CD4-positive, alpha-beta T cell (primary cell): ENCODE results near the gene TAMM41. TPM values are rescaled to one million over a fixed set of nuclear protein-coding genes. Genes with fewer than 3 reads are reported as not detected.

Source experiments
- ATAC-seq: fragments of 200-7000 bp; cut with Tn5 transposase; one replicate; pipeline ENCODE4 v1.10.0; 2022; ENCODE audit warnings: mild to moderate bottlenecking; ENCODE audit not compliant: poor library complexity
- CTCF ChIA-PET: fragments of 350-600 bp; sonication (Branson Sonifier 250); formaldehyde crosslinking; loops from one replicate; lab custom pipeline; 2021; ENCODE audit warnings: antibody characterized with exemption, inconsistent platforms; lab: Charles Lee
- POLR2A ChIA-PET: fragments of 350-600 bp; sonication (Branson Sonifier 250); formaldehyde crosslinking; loops from one replicate; lab custom pipeline; 2021; ENCODE audit warnings: antibody characterized with exemption, inconsistent platforms; lab: Charles Lee
- DNase-seq, 14 experiments: peaks; one replicate each; pipeline ENCODE4 v3.0.0-alpha.2; 2013 to 2020; ENCODE audit warnings: mixed read lengths in 2 of 14
- H3K27ac ChIP-seq, 2 donors: one replicate each; pipeline versions ENCODE4 v1.5.1 to v1.7.0; 2013; ENCODE audit warnings: low read length in 2 of 2, low read depth in 1 of 2, mild to moderate bottlenecking in 1 of 2
- H3K27me3 ChIP-seq, 2 experiments: 1 replicate in 1 of 2; 2 replicates in 1 of 2; pipeline versions ENCODE4 v1.6.1 to v1.7.0; 2013; ENCODE audit warnings: low read length in 2 of 2, control low read depth in 1 of 2, mild to moderate bottlenecking in 1 of 2, moderate library complexity in 1 of 2; ENCODE audit not compliant: insufficient read depth in 2 of 2, control insufficient read depth in 1 of 2
- H3K36me3 ChIP-seq: one replicate; pipeline ENCODE4 v1.6.1; 2013; ENCODE audit warnings: low read length, control low read depth; ENCODE audit not compliant: insufficient read depth
- H3K4me1 ChIP-seq: one replicate; pipeline ENCODE4 v1.6.1; 2013; ENCODE audit warnings: low read length, control low read depth; ENCODE audit not compliant: insufficient read depth
- H3K4me3 ChIP-seq: one replicate; pipeline ENCODE4 v1.5.1; 2013; ENCODE audit warnings: mild to moderate bottlenecking, low read length, moderate library complexity
- H3K9me3 ChIP-seq, 2 experiments: 1 replicate in 1 of 2; 2 replicates in 1 of 2; pipeline versions ENCODE4 v1.6.1 to v1.7.0; 2013; ENCODE audit warnings: low read length in 2 of 2, mild to moderate bottlenecking in 2 of 2, control low read depth in 1 of 2, moderate library complexity in 1 of 2; ENCODE audit not compliant: control insufficient read depth in 1 of 2, insufficient read depth in 1 of 2
- H3K27ac Mint-ChIP-seq: one replicate; pipeline ENCODE4 v1.8.0; 2020; ENCODE audit warnings: mixed read lengths
- H3K27me3 Mint-ChIP-seq: one replicate; pipeline ENCODE4 v1.8.0; 2021; ENCODE audit warnings: mixed read lengths
- H3K36me3 Mint-ChIP-seq: one replicate; pipeline ENCODE4 v1.8.0; 2021; ENCODE audit warnings: low read depth, mixed read lengths
- H3K4me1 Mint-ChIP-seq: one replicate; pipeline ENCODE4 v1.8.0; 2021; ENCODE audit warnings: low read depth, mixed read lengths
- H3K4me3 Mint-ChIP-seq: one replicate; pipeline ENCODE4 v1.8.0; 2020; ENCODE audit warnings: mild to moderate bottlenecking, mixed read lengths
- H3K9me3 Mint-ChIP-seq: one replicate; pipeline ENCODE4 v1.8.0; 2020; ENCODE audit warnings: mixed read lengths
- intact Hi-C, 2 experiments: fragments of 100-400 bp; cut with DNase I in 1 of 2; cut with micrococcal nuclease in 1 of 2; formaldehyde crosslinking; loops; one replicate each; pipeline versions ENCODE4 v1.15.1 to v1.9.0; 2023 to 2025; cut with DNase I, micrococcal nuclease
- total RNA-seq, 174 experiments: library from RNA in 2 of 174; stranded (reverse) in 2 of 174; gene quantifications; one replicate each; pipeline ENCODE4 v1.2.3 and lab custom pipeline; 2021 to 2026
- TF ChIP-seq, protein P1 (sequence below): fragments of 200-600 bp; IDR thresholded peaks from one replicate; pipeline ENCODE4 v1.8.0; 2022; ENCODE audit warnings: antibody characterized with exemption, mild to moderate bottlenecking

TAMM41 gene
- total RNA-seq, 2 experiments from 2014 or later, result 19.7 to 22.0 TPM

GRCh38 chr3:11814663-11815062, 32.0 kb downstream of the TAMM41 start:
- H3K4me3 ChIP-seq, result no peak overlapping the region
- no peaks in the 10 kb centered on the region for H3K4me1 Mint-ChIP-seq
- H3K4me3 Mint-ChIP-seq, result no peak overlapping the region
- DNase-seq, result no peak
- H3K27ac ChIP-seq, result no peak overlapping the region
- H3K27ac Mint-ChIP-seq, result no peak overlapping the region
- H3K36me3 Mint-ChIP-seq, result peaks cover 79% of the 10 kb centered on the region
- H3K27me3 Mint-ChIP-seq, result no peaks in the 10 kb centered on the region
- ChIA-PET POLR2A (no interaction called here), CTCF (interaction anchor here (1.7 to 1.8 kb wide), 2 partner anchors 10 to 11 kb away, joined by 3 to 4 read pairs; no protein-coding TSS in a partner anchor)
- ATAC-seq, result no peak
- no peaks in the 10 kb centered on the region for H3K9me3 Mint-ChIP-seq
- H3K4me1 ChIP-seq, result no peaks in the 10 kb centered on the region
- peaks cover 50% of the 10 kb centered on the region for H3K36me3 ChIP-seq
- no peaks in the 10 kb centered on the region for H3K27me3 ChIP-seq
- TF ChIP-seq, protein P1, sequence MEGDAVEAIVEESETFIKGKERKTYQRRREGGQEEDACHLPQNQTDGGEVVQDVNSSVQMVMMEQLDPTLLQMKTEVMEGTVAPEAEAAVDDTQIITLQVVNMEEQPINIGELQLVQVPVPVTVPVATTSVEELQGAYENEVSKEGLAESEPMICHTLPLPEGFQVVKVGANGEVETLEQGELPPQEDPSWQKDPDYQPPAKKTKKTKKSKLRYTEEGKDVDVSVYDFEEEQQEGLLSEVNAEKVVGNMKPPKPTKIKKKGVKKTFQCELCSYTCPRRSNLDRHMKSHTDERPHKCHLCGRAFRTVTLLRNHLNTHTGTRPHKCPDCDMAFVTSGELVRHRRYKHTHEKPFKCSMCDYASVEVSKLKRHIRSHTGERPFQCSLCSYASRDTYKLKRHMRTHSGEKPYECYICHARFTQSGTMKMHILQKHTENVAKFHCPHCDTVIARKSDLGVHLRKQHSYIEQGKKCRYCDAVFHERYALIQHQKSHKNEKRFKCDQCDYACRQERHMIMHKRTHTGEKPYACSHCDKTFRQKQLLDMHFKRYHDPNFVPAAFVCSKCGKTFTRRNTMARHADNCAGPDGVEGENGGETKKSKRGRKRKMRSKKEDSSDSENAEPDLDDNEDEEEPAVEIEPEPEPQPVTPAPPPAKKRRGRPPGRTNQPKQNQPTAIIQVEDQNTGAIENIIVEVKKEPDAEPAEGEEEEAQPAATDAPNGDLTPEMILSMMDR, result no peak
- intact Hi-C loops, result no loop called here
- H3K9me3 ChIP-seq, result no peaks in the 10 kb centered on the region

DNA sequence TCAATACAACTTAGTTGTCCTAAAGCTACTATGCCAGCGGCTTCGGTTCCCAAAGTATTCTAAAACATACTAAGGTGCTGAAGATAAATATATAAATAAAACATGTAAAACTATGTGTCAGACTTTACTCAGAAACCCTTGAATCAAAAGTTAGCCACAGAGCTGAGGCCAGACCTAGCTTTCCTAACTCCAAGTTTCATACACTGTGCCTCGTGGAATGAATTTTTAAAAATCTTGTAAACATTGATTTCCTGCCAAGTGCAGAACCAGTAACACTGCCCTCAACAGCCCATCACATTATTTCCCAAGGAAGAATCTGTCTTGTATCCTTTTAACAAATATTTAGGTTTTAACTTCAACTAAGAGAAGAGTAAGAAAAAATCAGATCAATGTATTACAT, 36.4 kb downstream of the TAMM41 start:
- H3K4me3 ChIP-seq, result no peak overlapping the region
- no peaks in the 10 kb centered on the region for H3K27me3 ChIP-seq
- TF ChIP-seq, protein P1, result no peak
- peaks cover 65% of the 10 kb centered on the region for H3K36me3 ChIP-seq
- H3K4me1 ChIP-seq, result no peaks in the 10 kb centered on the region
- H3K27ac ChIP-seq, result no peak overlapping the region
- DNase-seq (no peak), ATAC-seq (no peak)
- peaks cover 83% of the 10 kb centered on the region for H3K36me3 Mint-ChIP-seq
- intact Hi-C loops, result no loop called here
- no peaks in the 10 kb centered on the region for H3K27me3 Mint-ChIP-seq
- no peaks in the 10 kb centered on the region for H3K9me3 ChIP-seq
- H3K4me3 Mint-ChIP-seq, result no peak overlapping the region
- no peak overlapping the region for H3K27ac Mint-ChIP-seq
- H3K9me3 Mint-ChIP-seq, result no peaks in the 10 kb centered on the region
- no peaks in the 10 kb centered on the region for H3K4me1 Mint-ChIP-seq
- POLR2A ChIA-PET, result no interaction called here
- CTCF ChIA-PET, result no interaction called here

- peaks cover 80% of the 10 kb centered on the region for H3K36me3 Mint-ChIP-seq
- H3K9me3 Mint-ChIP-seq, result no peaks in the 10 kb centered on the region
- CTCF ChIA-PET, result no interaction called here
- TF ChIP-seq, protein P1, result no peak
- H3K27ac Mint-ChIP-seq, result no peak overlapping the region
- H3K9me3 ChIP-seq, result no peaks in the 10 kb centered on the region
- no peak overlapping the region for H3K27ac ChIP-seq
- no peaks in the 10 kb centered on the region for H3K27me3 ChIP-seq
- H3K4me3 ChIP-seq, result no peak overlapping the region
- no peak for DNase-seq
- H3K27me3 Mint-ChIP-seq, result no peaks in the 10 kb centered on the region
- no peaks in the 10 kb centered on the region for H3K4me1 ChIP-seq
- intact Hi-C loops, result loop anchor here in 1 of 2 experiments (10.0 kb wide), 1 partner anchor 83 kb away; no protein-coding TSS in a partner anchor
- H3K4me3 Mint-ChIP-seq, result no peak overlapping the region
- POLR2A ChIA-PET, result no interaction called here
- ATAC-seq, result no peak
- peaks cover 10% of the 10 kb centered on the region for H3K4me1 Mint-ChIP-seq
- H3K36me3 ChIP-seq, result peaks cover 61% of the 10 kb centered on the region
Observed at GRCh38 chr3:11808231-11808630, 38.5 kb downstream of the TAMM41 start.
